Stimulated activated naive CD8-positive, alpha-beta T cell treated with anti-CD3 and anti-CD28 coated beads, Interleukin-15, amount 100 ng/mL, for 72 hours (primary cell): ENCODE measurements around the gene AQP2.

Source experiments
- ATAC-seq: fragments of 150-1000 bp; cut with Tn5 transposase; 2 replicates; pipeline ENCODE4 v1.10.0; 2021; ENCODE audit warnings: mild to moderate bottlenecking, moderate library complexity
- DNase-seq, 2 donors: peaks; one replicate each; pipeline ENCODE4 v3.0.0; 2021 to 2022
- H3K27ac Mint-ChIP-seq, 2 donors: one replicate each; pipeline ENCODE4 v1.8.0; 2022; ENCODE audit warnings: mild to moderate bottlenecking in 2 of 2, mixed read lengths in 2 of 2, moderate library complexity in 2 of 2
- H3K27me3 Mint-ChIP-seq: one replicate; pipeline ENCODE4 v1.8.0; 2022; ENCODE audit warnings: mixed read lengths
- H3K4me1 Mint-ChIP-seq: one replicate; pipeline ENCODE4 v1.8.0; 2022; ENCODE audit warnings: mild to moderate bottlenecking, mixed read lengths
- H3K4me3 Mint-ChIP-seq, 2 donors: one replicate each; pipeline ENCODE4 v1.8.0; 2022; ENCODE audit warnings: mild to moderate bottlenecking in 2 of 2, mixed read lengths in 2 of 2, moderate library complexity in 1 of 2
- H3K9me3 Mint-ChIP-seq, 2 donors: one replicate each; pipeline ENCODE4 v1.8.0; 2022; ENCODE audit warnings: mixed read lengths in 2 of 2

AQP2 gene

DNA sequence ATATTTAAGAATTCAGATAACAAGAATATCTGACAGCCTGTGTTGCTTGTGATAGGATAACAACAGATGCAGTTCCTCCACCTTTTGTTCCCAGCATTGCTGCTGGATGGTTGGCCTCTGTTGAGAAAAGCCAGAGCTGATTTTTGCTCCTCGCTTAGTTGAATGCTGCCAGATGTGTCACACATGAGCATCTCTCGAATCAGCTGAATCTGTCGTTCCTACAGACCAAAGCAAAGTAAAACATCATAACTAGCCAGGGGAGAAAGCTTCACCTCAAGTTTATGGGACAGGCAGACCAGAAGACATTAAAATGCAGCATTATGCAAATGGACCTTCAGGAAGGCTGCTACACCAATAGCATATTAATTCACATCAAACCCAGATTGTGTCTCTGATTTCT lies 54.6 kb downstream of the AQP2 start:
- DNase-seq = no peak
- Mint-ChIP-seq H3K4me3 (no peak overlapping the region), H3K9me3 (no peaks in the 10 kb centered on the region), H3K27me3 (no peaks in the 10 kb centered on the region), H3K4me1 (no peaks in the 10 kb centered on the region), H3K27ac (no peak overlapping the region)
- no peak for ATAC-seq

GRCh38 chr12:50006280-50006679 lies 55.7 kb downstream of the AQP2 start:
- Mint-ChIP-seq H3K4me3 (no peak overlapping the region), H3K27me3 (no peaks in the 10 kb centered on the region), H3K9me3 (no peaks in the 10 kb centered on the region), H3K27ac (no peak overlapping the region), H3K4me1 (no peaks in the 10 kb centered on the region)
- no peak for DNase-seq
- ATAC-seq = no peak

DNA sequence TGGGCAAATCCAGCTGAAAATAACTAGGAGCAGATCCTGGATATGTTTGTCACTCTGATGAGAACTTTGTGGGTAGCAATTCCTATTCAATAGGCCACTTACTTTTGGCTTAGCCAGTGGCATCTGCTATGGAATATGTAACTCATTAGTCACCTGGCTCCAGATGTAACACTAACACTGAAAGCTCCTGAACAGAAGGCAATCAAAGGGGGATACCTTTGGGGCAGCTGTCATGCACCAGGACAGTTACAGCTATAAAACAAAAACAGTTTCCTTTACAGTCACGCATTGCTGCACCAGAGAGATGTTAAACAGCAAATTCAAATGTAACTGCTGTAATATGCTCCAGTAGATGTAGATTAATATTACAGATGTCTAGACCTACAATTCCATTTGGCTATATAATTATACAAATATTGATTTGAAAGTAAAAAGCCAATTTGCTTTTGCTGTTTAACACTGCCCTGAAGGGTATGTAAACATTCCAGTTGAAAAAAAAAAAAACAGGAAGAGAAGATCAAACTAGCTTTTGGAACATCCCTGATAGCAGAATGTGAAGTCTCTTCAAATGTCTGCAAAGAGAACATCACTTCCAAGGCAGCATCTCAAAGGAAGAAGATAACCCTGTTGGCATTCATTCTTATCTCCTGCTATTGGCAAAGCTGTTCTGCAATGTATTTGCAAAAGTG lies 56.4 kb downstream of the AQP2 start:
- H3K27ac Mint-ChIP-seq = peak overlapping the region in 1 of 2 donors; percentile 9
- H3K9me3 Mint-ChIP-seq = no peaks in the 10 kb centered on the region
- H3K4me1 Mint-ChIP-seq = no peaks in the 10 kb centered on the region
- ATAC-seq (no peak), DNase-seq (no peak)
- H3K27me3 Mint-ChIP-seq = no peaks in the 10 kb centered on the region
- no peak overlapping the region for H3K4me3 Mint-ChIP-seq
